OCI-LY3 (cell line): ENCODE data around the gene NKD2.

Source experiments
- H2AFZ ChIP-seq: fragments of 200-600, 300-600 bp; shearing (Covaris generic); 2 replicates; pipeline ENCODE4 v1.6.0; 2014; ENCODE audit warnings: antibody characterized with exemption, low read depth, low read length
- H3K27ac ChIP-seq: fragments of 200-600, 300-600 bp; sonication (generic); 2 replicates; pipeline ENCODE4 v1.5.1; 2014; ENCODE audit warnings: mild to moderate bottlenecking, low read length, moderate library complexity, mixed read lengths
- H3K27me3 ChIP-seq: fragments of 200-600, 300-600 bp; sonication (generic); 2 replicates; pipeline ENCODE4 v1.6.1; 2014; ENCODE audit warnings: low read depth, low read length, mixed read lengths
- H3K36me3 ChIP-seq: fragments of 200-600, 300-600 bp; sonication (generic); replicated peaks from 2 replicates; pipeline ENCODE3; 2014; ENCODE audit warnings: low read depth, low read length, mixed read lengths
- H3K4me1 ChIP-seq: fragments of 300-600, 200-600 bp; sonication (generic); 2 replicates; pipeline ENCODE4 v1.6.1; 2014; ENCODE audit warnings: low read length, mixed read lengths
- H3K4me2 ChIP-seq: fragments of 200-600, 300-600 bp; sonication (generic); 2 replicates; pipeline ENCODE4 v1.6.1; 2014; ENCODE audit warnings: low read length, mixed read lengths
- H3K4me3 ChIP-seq: fragments of 300-600, 200-600 bp; sonication (generic); 2 replicates; pipeline ENCODE4 v1.5.1; 2014; ENCODE audit warnings: antibody characterized with exemption, mild to moderate bottlenecking, low read length, moderate library complexity
- H3K79me2 ChIP-seq: fragments of 300-600, 200-600 bp; shearing (Covaris generic); 2 replicates; pipeline ENCODE4 v1.6.1; 2014; ENCODE audit warnings: mild to moderate bottlenecking, low read length, mixed read lengths
- H3K9ac ChIP-seq: fragments of 300-600, 200-600 bp; shearing (Covaris generic); 2 replicates; pipeline ENCODE4 v1.6.0; 2014; ENCODE audit warnings: mild to moderate bottlenecking, low read length, moderate library complexity
- H3K9me3 ChIP-seq: fragments of 200-600, 300-600 bp; shearing (Covaris generic); 2 replicates; pipeline ENCODE4 v1.6.1; 2014; ENCODE audit warnings: low read length, mixed read lengths; ENCODE audit not compliant: insufficient read depth
- H4K20me1 ChIP-seq: fragments of 200-600, 300-600 bp; sonication (generic); 2 replicates; pipeline ENCODE4 v1.6.1; 2016; ENCODE audit warnings: low read length, mixed read lengths; ENCODE audit not compliant: insufficient read depth
- CTCF ChIP-seq: fragments of 200-600, 300-600 bp; sonication (generic); IDR thresholded peaks from 2 replicates; pipeline ENCODE4 v1.5.1; 2014; ENCODE audit warnings: antibody characterized with exemption, low read length, low read depth
- EZH2phosphoT487 ChIP-seq: fragments of 200-600 bp; shearing (Covaris generic); IDR thresholded peaks from 2 replicates; pipeline ENCODE4 v1.6.1; 2018; ENCODE audit warnings: antibody characterized with exemption, mixed run types, low read depth

NKD2 gene

DNA sequence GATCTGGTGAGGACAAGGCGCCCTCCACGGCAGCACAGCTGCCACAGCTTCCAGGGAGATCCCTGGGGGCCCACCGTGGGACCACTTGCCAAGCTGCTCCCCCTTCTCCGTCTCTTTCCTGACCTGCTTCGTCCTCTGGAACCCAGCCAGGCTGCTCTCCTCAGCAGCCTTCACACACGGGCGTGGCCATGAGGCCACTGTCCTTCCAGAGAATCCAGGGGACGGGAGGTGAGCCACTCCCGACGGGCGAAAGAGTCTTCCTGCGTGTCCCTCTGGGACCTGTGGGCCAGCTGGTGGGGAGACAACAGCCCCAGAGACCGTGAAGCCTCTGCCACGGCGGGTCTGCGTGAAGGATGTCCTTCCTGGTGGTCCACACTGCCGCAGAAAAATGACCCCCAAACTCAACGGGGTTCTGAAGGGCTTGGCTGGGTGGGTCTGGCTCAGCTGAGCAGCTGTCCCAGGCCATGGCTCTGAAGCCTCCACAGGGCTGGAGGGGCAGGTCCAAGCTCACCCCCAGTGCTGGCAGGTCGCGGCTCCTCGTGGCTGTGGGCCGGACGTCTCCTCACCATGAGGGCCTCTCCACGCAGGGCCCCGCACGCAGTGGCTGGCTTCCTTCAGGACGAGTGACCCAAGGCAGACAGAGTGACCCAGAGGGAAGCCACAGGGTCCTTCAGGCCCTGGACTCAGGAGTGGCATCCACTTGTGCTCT is 47.4 kb upstream of the NKD2 start:
- no peak overlapping the region for H3K9ac ChIP-seq
- no peaks in the 10 kb centered on the region for H3K4me1 ChIP-seq
- TF ChIP-seq CTCF (no peak), EZH2phosphoT487 (no peak)

DNA sequence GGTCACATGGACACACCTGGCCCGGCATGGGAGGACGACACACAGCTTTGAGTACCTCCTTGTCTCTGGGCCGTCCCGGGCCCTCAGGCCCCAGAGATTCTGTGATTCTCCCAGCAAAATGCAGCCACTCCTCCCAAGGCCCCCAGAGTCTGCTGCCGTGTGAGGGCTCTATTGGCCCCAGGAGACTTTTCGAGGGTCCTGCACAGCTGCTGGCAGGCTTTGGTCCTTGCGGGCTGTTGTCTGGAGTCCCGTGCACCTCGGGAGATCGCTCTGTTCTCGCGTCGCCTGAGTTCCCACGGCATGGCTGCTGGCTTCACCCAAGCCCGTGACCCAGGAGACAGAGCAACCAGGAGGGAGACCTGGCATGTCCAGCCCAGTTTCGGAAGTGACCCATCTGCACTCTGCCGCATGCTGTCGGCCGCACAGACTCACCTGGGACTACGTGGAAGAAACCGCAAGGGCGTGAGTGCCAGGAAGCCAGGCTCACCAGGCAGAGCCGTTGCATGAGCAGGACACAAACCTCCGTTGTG is 46.8 kb upstream of the NKD2 start:
- no peak overlapping the region for H3K27ac ChIP-seq

More for the DNA sequence above, 47.4 kb upstream of the NKD2 start:
- Histone ChIP-seq H3K4me3 (no peak overlapping the region), H3K36me3 (no peaks in the 10 kb centered on the region), H3K79me2 (no peaks in the 10 kb centered on the region), H3K27ac (no peak overlapping the region), H3K9me3 (no peaks in the 10 kb centered on the region), H3K4me2 (no peak overlapping the region), H4K20me1 (no peaks in the 10 kb centered on the region), H3K27me3 (no peaks in the 10 kb centered on the region), H2AFZ (no peak overlapping the region)

GRCh38 chr5:962386-962785 is 46.2 kb upstream of the NKD2 start:
- H3K4me2 ChIP-seq = no peak overlapping the region
- H3K4me1 ChIP-seq = no peaks in the 10 kb centered on the region
- H4K20me1 ChIP-seq = no peaks in the 10 kb centered on the region
- TF ChIP-seq CTCF (no peak), EZH2phosphoT487 (no peak)
- no peak overlapping the region for H3K4me3 ChIP-seq
- H3K79me2 ChIP-seq = no peaks in the 10 kb centered on the region
- no peak overlapping the region for H3K27ac ChIP-seq
- H3K9me3 ChIP-seq = no peaks in the 10 kb centered on the region
- H2AFZ ChIP-seq = no peak overlapping the region
- no peak overlapping the region for H3K9ac ChIP-seq
- no peaks in the 10 kb centered on the region for H3K36me3 ChIP-seq
- no peaks in the 10 kb centered on the region for H3K27me3 ChIP-seq

More for the DNA sequence above, 46.8 kb upstream of the NKD2 start:
- Histone ChIP-seq H3K4me1 (no peaks in the 10 kb centered on the region), H3K27me3 (no peaks in the 10 kb centered on the region), H2AFZ (no peak overlapping the region), H3K9me3 (no peaks in the 10 kb centered on the region), H3K79me2 (no peaks in the 10 kb centered on the region), H3K9ac (no peak overlapping the region), H4K20me1 (no peaks in the 10 kb centered on the region), H3K36me3 (no peaks in the 10 kb centered on the region), H3K4me2 (no peak overlapping the region), H3K4me3 (no peak overlapping the region)
- TF ChIP-seq EZH2phosphoT487 (no peak), CTCF (no peak)

DNA sequence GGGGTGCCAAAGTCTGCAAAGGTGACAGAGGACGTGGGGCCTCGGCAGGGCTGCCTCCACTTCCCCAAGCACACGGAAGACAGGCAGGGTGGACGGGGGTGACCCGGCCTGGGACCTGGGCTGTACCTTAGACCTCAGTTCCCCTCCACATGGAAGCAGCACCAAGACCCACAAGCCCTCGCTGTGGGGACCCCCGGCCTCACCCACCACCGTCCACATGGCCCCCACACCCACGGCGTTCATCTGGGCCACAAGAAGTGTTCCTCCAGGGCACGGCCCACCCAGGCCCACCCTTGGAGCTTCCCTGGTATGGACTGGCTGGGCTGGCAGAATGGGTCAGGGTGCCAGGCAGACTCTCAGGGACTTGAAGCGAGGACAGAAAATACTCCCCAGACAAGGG is 45.8 kb upstream of the NKD2 start:
- no peak overlapping the region for H2AFZ ChIP-seq
- H3K4me3 ChIP-seq = no peak overlapping the region
- no peaks in the 10 kb centered on the region for H3K9me3 ChIP-seq
- no peaks in the 10 kb centered on the region for H4K20me1 ChIP-seq
- no peak overlapping the region for H3K4me2 ChIP-seq
- H3K9ac ChIP-seq = no peak overlapping the region
- no peaks in the 10 kb centered on the region for H3K36me3 ChIP-seq
- H3K27me3 ChIP-seq = 0 out of 2 replicates have a peak, but pooled peaks cover 2% of the 10 kb centered on the region
- TF ChIP-seq CTCF = no peak
- TF ChIP-seq EZH2phosphoT487 = no peak
- no peak overlapping the region for H3K27ac ChIP-seq
- H3K79me2 ChIP-seq = no peaks in the 10 kb centered on the region
- H3K4me1 ChIP-seq = no peaks in the 10 kb centered on the region
